ENCODE results near the gene ABR.

ABR gene

GRCh38 chr17:1029196-1029921, 150.4 kb downstream of the ABR start:
- DNase-seq (ENCODE audit: low read depth) = peak; percentile 62
- no peak overlapping the region for H3K4me3 ChIP-seq (ENCODE audit: low read length)
- no peak for TF ChIP-seq CTCF (conservative IDR thresholded peaks at IDR 0.05; ENCODE audit: low read length)

- no peak for TF ChIP-seq CTCF (conservative IDR thresholded peaks at IDR 0.05; ENCODE audit: low read length)
- no peak overlapping the region for H3K4me3 ChIP-seq (ENCODE audit: low read length)
- no peak for DNase-seq (ENCODE audit: low read depth)
These were observed 152.7 kb downstream of the ABR start for GRCh38 chr17:1027044-1027443.

- DNase-seq (ENCODE audit: low read depth) = no peak
- H3K4me3 ChIP-seq (ENCODE audit: low read length) = no peak overlapping the region
- no peak for TF ChIP-seq CTCF (conservative IDR thresholded peaks at IDR 0.05; ENCODE audit: low read length)
These were observed 153.2 kb downstream of the ABR start for GRCh38 chr17:1026599-1026975.

- TF ChIP-seq CTCF (conservative IDR thresholded peaks at IDR 0.05; ENCODE audit: low read length) = no peak
- no peak overlapping the region for H3K4me3 ChIP-seq (ENCODE audit: low read length)
- DNase-seq (ENCODE audit: low read depth) = no peak
These were observed 153.8 kb downstream of the ABR start for GRCh38 chr17:1025733-1026598.

- DNase-seq (ENCODE audit: low read depth) = no peak
- TF ChIP-seq CTCF (conservative IDR thresholded peaks at IDR 0.05; ENCODE audit: low read length) = no peak
- no peak overlapping the region for H3K4me3 ChIP-seq (ENCODE audit: low read length)
These were observed 155.7 kb downstream of the ABR start for GRCh38 chr17:1024076-1024475.

GRCh38 chr17:1022278-1023024, 157.3 kb downstream of the ABR start:
- no peak for DNase-seq (ENCODE audit: low read depth)
- no peak overlapping the region for H3K4me3 ChIP-seq (ENCODE audit: low read length)
- no peak for TF ChIP-seq CTCF (conservative IDR thresholded peaks at IDR 0.05; ENCODE audit: low read length)

All from AG10803 (cell line).